ENCODE results near the gene PRKAG2.

DNA sequence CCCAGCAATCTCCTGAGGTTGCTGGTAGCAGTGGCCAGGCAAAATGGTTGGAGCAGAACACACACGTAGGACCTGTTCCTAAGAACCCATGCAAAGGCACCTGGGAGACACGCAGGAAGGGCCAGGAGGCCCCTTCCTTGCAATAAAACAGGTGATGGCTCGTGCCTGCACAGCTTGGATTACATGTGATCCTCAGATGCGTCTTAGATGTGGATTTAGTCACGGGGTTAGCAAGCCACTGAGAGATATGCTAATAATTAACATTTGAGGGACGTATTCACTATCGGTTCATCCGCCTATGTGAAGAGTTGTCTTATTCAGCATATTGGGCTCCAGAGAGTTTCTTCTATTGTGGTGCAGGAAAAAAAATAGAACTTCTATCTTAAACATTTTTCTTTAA lies 352.6 kb downstream of the PRKAG2 start:
- TF ChIP-seq POLR2A (IDR thresholded peaks at IDR 0.05) (no peak), POLR2AphosphoS5 (IDR thresholded peaks at IDR 0.05) (no peak)
- TF ChIP-seq, protein P1, sequence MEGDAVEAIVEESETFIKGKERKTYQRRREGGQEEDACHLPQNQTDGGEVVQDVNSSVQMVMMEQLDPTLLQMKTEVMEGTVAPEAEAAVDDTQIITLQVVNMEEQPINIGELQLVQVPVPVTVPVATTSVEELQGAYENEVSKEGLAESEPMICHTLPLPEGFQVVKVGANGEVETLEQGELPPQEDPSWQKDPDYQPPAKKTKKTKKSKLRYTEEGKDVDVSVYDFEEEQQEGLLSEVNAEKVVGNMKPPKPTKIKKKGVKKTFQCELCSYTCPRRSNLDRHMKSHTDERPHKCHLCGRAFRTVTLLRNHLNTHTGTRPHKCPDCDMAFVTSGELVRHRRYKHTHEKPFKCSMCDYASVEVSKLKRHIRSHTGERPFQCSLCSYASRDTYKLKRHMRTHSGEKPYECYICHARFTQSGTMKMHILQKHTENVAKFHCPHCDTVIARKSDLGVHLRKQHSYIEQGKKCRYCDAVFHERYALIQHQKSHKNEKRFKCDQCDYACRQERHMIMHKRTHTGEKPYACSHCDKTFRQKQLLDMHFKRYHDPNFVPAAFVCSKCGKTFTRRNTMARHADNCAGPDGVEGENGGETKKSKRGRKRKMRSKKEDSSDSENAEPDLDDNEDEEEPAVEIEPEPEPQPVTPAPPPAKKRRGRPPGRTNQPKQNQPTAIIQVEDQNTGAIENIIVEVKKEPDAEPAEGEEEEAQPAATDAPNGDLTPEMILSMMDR (IDR thresholded peaks at IDR 0.05) = no peak

Measured in breast epithelium (tissue), 3 donors.